Activated CD8-positive, alpha-beta memory T cell treated with anti-CD3 and anti-CD28 coated beads, Interleukin-2, amount 50 U/mL, for 1 hour (primary cell): ENCODE measurements around the gene CPSF3.

ENCODE experiments used
- DNase-seq: peaks from one replicate; pipeline ENCODE4 v3.0.0-alpha.2; 2020; ENCODE audit errors: extremely low read depth

The CPSF3 gene

GRCh38 chr2:9423100-9423921, at the start of gene CPSF3, which contains the start of gene ITGB1BP1:
Gene CPSF3, plus strand, starts transcription at chr2:9423654. Its CDS starts 120 bp downstream, at chr2:9423774.
Gene ITGB1BP1, minus strand, starts transcription at chr2:9423528. Its CDS starts 4,831 bp downstream, at chr2:9418697.
- peak; percentile 88 for DNase-seq

DNA sequence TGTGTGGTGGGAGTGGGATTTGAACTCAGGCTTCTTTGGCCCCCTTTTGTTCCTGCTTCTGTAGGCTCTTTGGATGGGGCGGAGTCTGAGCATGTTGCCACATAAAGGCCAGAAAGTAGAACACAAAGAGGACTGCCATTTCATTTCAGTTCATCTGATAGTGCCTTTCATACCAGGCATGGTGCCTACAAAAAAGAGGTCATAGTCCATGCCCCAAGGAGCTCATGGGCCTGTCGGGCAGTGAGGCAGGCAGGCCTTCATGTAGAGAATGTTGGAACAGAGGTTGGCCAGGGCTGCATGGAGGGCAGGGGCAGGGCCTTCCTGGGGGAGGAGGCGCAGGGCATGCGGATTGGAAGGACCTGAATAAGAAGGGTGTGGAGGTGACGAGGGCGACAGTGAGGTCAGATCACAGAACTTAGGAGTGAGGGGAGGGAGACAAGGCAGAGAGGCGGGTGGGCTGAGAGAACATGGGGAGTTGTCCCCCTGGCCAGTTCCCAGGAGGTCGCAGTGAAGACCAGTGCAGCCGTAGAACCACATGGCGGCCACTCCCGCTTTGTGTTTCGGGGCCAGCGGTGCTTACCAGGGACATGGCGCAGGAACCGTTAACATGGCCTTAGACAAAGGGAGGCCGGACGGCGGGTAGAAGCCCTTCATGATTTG, 49.3 kb upstream of the CPSF3 start:
- DNase-seq, result no peak

DNA sequence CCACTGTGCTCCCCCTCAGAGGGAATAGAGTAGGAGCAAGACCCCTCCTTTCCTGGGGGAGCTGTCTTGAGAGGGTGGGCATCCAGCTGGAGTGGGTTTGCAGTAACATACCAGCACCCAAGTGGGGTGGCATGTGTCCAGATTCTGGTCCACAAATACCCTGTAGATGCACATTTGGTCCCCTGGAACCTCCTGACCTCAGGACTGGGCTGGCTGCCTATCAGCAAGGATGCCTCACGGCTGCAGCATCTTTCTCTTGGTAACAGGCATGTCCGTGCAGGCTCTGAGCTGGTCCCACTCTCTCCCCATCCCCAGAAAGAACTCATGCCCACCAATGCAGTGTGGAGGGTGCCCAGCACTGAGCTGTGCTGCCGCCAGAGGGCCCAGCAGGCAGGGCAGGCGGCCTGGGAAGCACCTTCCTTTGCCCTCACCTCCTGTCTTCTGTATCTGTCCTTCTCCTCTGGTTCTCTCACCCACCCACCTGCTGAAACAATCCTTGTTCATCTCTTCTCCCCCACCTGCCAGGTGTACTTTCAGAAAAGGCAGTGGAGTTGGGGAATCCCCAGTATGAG, 47.5 kb upstream of the CPSF3 start:
- no peak for DNase-seq

GRCh38 chr2:9377461-9378097, 45.9 kb upstream of the CPSF3 start:
- no peak for DNase-seq

- DNase-seq, result no peak
These were observed 44.7 kb upstream of the CPSF3 start for GRCh38 chr2:9378433-9379390.

DNA sequence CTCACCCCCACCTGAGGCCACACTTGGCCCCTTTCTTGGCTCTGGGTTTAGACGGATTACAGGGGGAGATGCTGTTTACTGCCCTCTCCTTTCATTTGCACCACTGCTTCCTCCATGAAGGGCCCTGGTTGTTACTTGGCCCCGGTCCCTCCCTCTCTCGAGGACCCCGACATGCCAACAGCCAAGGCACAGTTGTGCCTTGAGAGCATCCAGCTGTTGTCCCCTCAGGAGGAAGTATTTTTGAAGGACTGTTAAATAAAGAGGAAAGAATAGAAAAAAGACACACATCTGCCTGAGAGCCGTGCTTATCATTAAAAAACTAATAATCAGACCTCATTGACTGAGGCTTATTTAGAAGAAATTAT, 44.1 kb upstream of the CPSF3 start:
- no peak for DNase-seq

- DNase-seq, result no peak
These were observed 42.5 kb upstream of the CPSF3 start for GRCh38 chr2:9380702-9381628.

GRCh38 chr2:9382604-9383235, 40.7 kb upstream of the CPSF3 start:
- DNase-seq, result no peak

DNA sequence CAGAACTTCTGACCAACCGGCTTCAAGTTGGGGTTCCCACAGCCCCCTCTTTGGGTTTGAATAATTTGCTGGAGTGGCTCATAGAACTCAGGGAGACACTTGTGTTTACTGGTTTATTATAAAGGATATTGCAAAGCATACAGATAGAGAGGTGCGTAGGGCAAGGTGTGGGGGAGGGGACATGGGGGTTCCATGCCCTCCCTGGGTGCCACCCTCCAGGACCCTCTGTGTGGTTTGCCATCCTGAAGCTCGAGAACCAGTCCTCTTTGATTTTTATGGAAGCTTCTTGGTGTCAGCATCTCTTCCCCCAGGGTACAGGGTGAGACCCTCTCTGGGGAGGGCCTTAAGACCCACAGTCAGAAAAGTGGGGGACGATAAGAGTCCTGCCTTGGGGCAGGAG, 38.9 kb upstream of the CPSF3 start:
- DNase-seq, result no peak

DNA sequence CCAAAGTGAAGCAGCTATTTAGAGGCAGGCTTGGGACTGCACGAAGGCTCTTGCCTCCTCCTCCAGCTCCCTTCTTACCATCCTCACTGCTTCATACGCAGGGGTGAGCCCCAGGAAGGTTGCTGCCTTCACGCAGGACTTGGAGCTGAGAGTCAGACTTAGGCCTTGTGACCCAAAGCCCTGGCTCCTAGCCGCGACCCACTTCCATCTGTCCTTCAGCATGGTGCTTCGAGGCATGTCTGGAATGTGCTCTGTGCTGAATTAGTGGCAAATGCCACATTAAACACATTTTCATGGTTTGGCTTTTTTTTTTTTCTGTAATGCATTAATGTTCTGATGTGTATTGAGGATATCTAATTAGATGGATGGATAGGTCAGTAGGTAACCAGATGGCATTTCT, 37.6 kb upstream of the CPSF3 start:
- DNase-seq, result no peak

GRCh38 chr2:9388199-9388681, 35.2 kb upstream of the CPSF3 start:
- no peak for DNase-seq

- no peak for DNase-seq
These were observed 34.2 kb upstream of the CPSF3 start for GRCh38 chr2:9388950-9389911.

DNA sequence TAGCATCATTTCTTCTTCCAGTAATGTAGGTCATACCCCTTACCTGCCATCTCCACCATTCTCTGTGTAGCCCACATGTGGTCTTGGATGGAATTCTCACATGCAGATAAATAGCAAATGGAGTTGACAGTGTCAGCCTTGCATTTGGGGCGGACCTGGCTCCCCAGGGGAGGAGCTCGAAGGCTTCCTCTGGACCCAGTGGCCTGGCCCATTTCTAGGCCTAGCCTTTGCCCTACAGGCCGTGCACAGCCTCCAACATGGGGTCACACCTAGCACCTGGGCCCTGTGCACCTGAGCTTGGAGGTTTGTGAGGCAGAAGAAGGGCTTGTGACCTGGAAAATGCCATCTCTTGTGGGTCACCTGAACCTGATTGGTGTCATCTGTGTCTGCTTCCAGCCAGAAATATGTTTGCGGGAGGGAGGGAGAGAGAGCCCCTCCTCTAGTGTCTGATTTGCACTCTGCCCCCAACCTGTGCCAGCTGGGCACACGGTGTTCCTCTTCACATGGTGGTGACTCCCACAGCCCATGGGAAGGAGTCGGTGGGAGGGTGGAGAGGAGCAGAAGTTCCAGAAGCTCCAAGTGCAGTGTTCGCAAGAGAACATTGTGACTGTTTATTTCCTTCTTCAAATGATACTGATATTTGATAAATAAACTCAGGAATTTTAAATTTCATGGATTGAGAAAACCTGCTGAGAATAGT, 33.2 kb upstream of the CPSF3 start:
- no peak for DNase-seq

- no peak for DNase-seq
These were observed 32.5 kb upstream of the CPSF3 start for GRCh38 chr2:9390991-9391390.

GRCh38 chr2:9391961-9392720, 31.3 kb upstream of the CPSF3 start:
- no peak for DNase-seq

- no peak for DNase-seq
These were observed 30.3 kb upstream of the CPSF3 start for GRCh38 chr2:9392898-9393765.
